ENCODE data around the gene SUMO3. TPM values are rescaled to one million over a fixed set of nuclear protein-coding genes. Genes with fewer than 3 reads are reported as not detected.

Gene SUMO3
- total RNA-seq, 1 experiment from 2014 or later = 82.9 TPM

DNA sequence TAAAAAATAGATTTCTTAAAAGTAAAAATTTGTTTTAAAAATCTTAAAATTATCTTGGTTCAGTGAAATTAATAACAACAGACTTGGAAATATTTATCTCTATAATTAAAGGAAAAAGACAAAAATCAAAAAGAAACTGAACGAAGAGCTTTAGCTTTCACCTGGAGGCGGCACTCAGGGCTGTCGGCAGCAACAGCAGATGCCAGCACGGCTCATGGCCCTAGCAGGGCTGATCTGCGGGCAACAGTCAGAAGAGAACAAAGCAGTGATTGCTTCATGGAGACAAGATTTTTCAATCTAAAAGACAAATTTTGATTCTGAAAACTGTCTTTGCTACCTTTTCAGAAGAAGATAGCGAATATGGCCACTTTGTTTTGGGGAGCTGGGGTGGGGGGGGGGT lies 38.9 kb downstream of the SUMO3 start:
- peaks cover 2% of the 10 kb centered on the region; the same call in 1 of the 2 replicates for H3K79me2 ChIP-seq (ENCODE audit: insufficient read depth, low read length)

More for the DNA sequence above, 38.9 kb downstream of the SUMO3 start:
- H3T11ph ChIP-seq (ENCODE audit: low read length) = no peak overlapping the region
- no peaks in the 10 kb centered on the region for H3K27me3 Mint-ChIP-seq (ENCODE audit: low read depth)
- no CpG with 5 or more reads among the region's 6 CpGs for WGBS (ENCODE audit: extremely low coverage, insufficient read length, low lambda C conversion rate)
- no peak overlapping the region for H2BK15ac ChIP-seq (ENCODE audit: low read depth, low read length)
- TF ChIP-seq, protein P1, sequence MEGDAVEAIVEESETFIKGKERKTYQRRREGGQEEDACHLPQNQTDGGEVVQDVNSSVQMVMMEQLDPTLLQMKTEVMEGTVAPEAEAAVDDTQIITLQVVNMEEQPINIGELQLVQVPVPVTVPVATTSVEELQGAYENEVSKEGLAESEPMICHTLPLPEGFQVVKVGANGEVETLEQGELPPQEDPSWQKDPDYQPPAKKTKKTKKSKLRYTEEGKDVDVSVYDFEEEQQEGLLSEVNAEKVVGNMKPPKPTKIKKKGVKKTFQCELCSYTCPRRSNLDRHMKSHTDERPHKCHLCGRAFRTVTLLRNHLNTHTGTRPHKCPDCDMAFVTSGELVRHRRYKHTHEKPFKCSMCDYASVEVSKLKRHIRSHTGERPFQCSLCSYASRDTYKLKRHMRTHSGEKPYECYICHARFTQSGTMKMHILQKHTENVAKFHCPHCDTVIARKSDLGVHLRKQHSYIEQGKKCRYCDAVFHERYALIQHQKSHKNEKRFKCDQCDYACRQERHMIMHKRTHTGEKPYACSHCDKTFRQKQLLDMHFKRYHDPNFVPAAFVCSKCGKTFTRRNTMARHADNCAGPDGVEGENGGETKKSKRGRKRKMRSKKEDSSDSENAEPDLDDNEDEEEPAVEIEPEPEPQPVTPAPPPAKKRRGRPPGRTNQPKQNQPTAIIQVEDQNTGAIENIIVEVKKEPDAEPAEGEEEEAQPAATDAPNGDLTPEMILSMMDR (conservative IDR thresholded peaks at IDR 0.05) = no peak
- no peaks in the 10 kb centered on the region for H3K23me2 ChIP-seq (ENCODE audit: insufficient read length, low read depth, low read length, poor library complexity, severe bottlenecking)
- H3K4ac ChIP-seq (ENCODE audit: low read depth, low read length) = no peak overlapping the region
- no peak overlapping the region for H4K8ac ChIP-seq (replicated peaks; ENCODE audit: insufficient read length, low read depth, low read length)
- H3K36me3 Mint-ChIP-seq (ENCODE audit: insufficient read depth in 1 of 3, low read depth in 3 of 3) = peaks cover 24 to 65% (median 42%) of the 10 kb centered on the region in 3 experiments
- H3K4me1 Mint-ChIP-seq = no peaks in the 10 kb centered on the region; a peak in 1 of 4 replicates
- H3K56ac ChIP-seq (ENCODE audit: insufficient read length, low read depth, low read length) = no peak overlapping the region
- H3K9me3 ChIP-seq (ENCODE audit: control insufficient read depth, low read depth, low read length) = no peaks in the 10 kb centered on the region
- H3K18ac ChIP-seq (ENCODE audit: insufficient read length, low read depth, low read length) = no peak overlapping the region
- no peaks in the 10 kb centered on the region for H3K79me1 ChIP-seq (ENCODE audit: insufficient read depth, low read depth, low read length, poor library complexity, severe bottlenecking)
- H2BK20ac ChIP-seq (ENCODE audit: low read depth, low read length, poor library complexity, severe bottlenecking) = no peak overlapping the region
- H3K27ac ChIP-seq (ENCODE audit: insufficient read length, low read depth, low read length) = no peak overlapping the region
- no peak overlapping the region for H2AFZ ChIP-seq (ENCODE audit: low read length)
- no peak overlapping the region for H3K9ac ChIP-seq (ENCODE audit: extremely low read depth, insufficient read length, low read length)
- no peak overlapping the region for H3K23ac ChIP-seq (ENCODE audit: insufficient read length, low read depth, low read length)
- H2BK12ac ChIP-seq (ENCODE audit: insufficient read length, low read depth, low read length) = no peak overlapping the region
- H3K27ac Mint-ChIP-seq = 0 out of 7 replicates have a peak overlapping the region, but pooled peaks of 1 of the 3 experiments have one; percentile 56
- no peak overlapping the region for H2AK5ac ChIP-seq (ENCODE audit: insufficient read length, low read length)
- no peak overlapping the region for H3K4me2 ChIP-seq (ENCODE audit: insufficient read depth, insufficient read length, low read length)
- no peak overlapping the region for H4K91ac ChIP-seq (ENCODE audit: insufficient read length, low read depth, low read length)
- no peak overlapping the region for H3K14ac ChIP-seq (ENCODE audit: insufficient read depth, low read length)
- no peak overlapping the region for H4K5ac ChIP-seq (ENCODE audit: insufficient read length, low read depth, low read length)
- no peaks in the 10 kb centered on the region for H3K4me1 ChIP-seq (ENCODE audit: insufficient read depth, low read length)
- no peak overlapping the region for H2BK120ac ChIP-seq (ENCODE audit: low read depth, low read length, poor library complexity, severe bottlenecking)
- H3K9me3 Mint-ChIP-seq = no peaks in the 10 kb centered on the region; a peak in 1 of 5 replicates
- DNase-seq = no peak
- H4K20me1 ChIP-seq (ENCODE audit: control insufficient read depth, insufficient read depth, insufficient read length) = no peaks in the 10 kb centered on the region
- no peaks in the 10 kb centered on the region for H3K27me3 ChIP-seq (ENCODE audit: insufficient read depth, low read length)
- no peak overlapping the region for H3K4me3 Mint-ChIP-seq
- H2BK5ac ChIP-seq (ENCODE audit: insufficient read length, low read length) = no peak overlapping the region
